ENCODE measurements around the gene VWC2.

DNA sequence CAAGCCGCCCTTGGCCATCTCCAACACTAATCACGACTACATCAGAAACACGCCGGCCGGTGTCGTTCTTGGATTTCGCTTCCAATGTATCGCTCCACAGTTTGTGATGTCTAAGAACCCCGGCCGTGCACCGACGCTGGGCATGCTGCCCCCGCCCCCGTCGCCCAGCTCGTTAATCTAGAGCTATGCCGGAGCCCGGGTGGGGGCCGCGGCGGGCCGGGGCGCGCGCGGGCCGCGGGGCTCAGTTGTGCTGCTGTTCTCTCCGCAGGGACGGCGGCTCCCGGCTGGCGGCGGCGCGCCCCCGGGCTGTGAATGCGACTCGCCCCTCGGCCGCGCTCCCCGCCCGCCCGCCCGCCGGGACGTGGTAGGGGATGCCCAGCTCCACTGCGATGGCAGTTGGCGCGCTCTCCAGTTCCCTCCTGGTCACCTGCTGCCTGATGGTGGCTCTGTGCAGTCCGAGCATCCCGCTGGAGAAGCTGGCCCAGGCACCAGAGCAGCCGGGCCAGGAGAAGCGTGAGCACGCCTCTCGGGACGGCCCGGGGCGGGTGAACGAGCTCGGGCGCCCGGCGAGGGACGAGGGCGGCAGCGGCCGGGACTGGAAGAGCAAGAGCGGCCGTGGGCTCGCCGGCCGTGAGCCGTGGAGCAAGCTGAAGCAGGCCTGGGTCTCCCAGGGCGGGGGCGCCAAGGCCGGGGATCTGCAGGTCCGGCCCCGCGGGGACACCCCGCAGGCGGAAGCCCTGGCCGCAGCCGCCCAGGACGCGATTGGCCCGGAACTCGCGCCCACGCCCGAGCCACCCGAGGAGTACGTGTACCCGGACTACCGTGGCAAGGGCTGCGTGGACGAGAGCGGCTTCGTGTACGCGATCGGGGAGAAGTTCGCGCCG, 1.9 kb downstream of the VWC2 start:
- TF ChIP-seq, protein P1, sequence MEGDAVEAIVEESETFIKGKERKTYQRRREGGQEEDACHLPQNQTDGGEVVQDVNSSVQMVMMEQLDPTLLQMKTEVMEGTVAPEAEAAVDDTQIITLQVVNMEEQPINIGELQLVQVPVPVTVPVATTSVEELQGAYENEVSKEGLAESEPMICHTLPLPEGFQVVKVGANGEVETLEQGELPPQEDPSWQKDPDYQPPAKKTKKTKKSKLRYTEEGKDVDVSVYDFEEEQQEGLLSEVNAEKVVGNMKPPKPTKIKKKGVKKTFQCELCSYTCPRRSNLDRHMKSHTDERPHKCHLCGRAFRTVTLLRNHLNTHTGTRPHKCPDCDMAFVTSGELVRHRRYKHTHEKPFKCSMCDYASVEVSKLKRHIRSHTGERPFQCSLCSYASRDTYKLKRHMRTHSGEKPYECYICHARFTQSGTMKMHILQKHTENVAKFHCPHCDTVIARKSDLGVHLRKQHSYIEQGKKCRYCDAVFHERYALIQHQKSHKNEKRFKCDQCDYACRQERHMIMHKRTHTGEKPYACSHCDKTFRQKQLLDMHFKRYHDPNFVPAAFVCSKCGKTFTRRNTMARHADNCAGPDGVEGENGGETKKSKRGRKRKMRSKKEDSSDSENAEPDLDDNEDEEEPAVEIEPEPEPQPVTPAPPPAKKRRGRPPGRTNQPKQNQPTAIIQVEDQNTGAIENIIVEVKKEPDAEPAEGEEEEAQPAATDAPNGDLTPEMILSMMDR (IDR thresholded peaks at IDR 0.05): no peak
- TF ChIP-seq TCF7L2 (IDR thresholded peaks at IDR 0.05; ENCODE audit: low read depth, low read length): no peak
- TF ChIP-seq, protein P2, sequence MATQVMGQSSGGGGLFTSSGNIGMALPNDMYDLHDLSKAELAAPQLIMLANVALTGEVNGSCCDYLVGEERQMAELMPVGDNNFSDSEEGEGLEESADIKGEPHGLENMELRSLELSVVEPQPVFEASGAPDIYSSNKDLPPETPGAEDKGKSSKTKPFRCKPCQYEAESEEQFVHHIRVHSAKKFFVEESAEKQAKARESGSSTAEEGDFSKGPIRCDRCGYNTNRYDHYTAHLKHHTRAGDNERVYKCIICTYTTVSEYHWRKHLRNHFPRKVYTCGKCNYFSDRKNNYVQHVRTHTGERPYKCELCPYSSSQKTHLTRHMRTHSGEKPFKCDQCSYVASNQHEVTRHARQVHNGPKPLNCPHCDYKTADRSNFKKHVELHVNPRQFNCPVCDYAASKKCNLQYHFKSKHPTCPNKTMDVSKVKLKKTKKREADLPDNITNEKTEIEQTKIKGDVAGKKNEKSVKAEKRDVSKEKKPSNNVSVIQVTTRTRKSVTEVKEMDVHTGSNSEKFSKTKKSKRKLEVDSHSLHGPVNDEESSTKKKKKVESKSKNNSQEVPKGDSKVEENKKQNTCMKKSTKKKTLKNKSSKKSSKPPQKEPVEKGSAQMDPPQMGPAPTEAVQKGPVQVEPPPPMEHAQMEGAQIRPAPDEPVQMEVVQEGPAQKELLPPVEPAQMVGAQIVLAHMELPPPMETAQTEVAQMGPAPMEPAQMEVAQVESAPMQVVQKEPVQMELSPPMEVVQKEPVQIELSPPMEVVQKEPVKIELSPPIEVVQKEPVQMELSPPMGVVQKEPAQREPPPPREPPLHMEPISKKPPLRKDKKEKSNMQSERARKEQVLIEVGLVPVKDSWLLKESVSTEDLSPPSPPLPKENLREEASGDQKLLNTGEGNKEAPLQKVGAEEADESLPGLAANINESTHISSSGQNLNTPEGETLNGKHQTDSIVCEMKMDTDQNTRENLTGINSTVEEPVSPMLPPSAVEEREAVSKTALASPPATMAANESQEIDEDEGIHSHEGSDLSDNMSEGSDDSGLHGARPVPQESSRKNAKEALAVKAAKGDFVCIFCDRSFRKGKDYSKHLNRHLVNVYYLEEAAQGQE (IDR thresholded peaks at IDR 0.05; ENCODE audit: insufficient read depth in 1 of 2, low read depth in 2 of 2, low read length in 1 of 2): no peak
- TF ChIP-seq POLR2AphosphoS5 (IDR thresholded peaks at IDR 0.05; ENCODE audit: low read depth, low read length): no peak
